OCI-M2 (cell line): ENCODE data around the gene PTPN4.
"Not testable (repeated sequence)": the region's sequence is repeated elsewhere in the genome, so short reads cannot be mapped to it uniquely, and the experiment has no call there.

Source experiments
- DNase-seq: peaks from one replicate; lab custom pipeline; 2025; ENCODE audit not compliant: unreplicated experiment; lab: John Stamatoyannopoulos, UW

Gene PTPN4

DNA sequence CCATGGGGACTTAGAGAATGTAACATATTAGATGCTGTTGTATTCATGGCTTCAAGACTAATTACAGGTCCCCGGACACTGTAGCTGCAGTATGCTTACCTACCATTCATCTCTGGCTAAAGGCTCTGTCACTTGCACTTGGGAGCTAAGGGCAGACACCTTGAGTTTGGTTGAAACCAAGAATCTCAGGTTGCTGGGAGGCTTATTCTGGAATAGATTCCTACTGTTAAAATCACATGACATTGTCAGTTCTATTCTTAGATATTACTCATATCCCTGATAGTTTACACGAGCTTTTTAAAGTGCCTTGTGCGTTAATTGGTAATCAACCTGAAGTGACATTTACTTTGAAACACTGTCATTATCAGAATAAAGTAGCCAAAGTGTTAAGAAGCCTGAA is 180.2 kb downstream of the PTPN4 start:
- no peak for DNase-seq

DNA sequence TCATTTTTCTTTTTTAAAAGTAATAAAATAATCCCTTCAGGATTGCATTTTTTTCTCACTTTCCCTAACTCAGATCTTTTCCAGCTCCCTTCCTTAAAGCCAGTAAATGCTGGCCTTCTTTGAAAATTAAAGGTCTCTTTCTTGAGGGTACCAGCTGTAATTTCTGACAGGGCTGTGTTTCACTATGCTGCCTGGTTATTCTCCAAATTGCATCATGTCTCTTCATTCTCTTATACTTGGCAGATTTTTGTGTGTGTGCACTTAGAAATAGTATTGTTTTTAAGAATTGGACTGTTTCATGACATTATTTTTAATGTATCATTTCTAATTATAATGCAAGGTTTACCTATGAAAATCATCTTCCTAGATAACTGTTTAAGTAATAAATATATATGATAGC is 181.1 kb downstream of the PTPN4 start:
- no peak for DNase-seq

DNA sequence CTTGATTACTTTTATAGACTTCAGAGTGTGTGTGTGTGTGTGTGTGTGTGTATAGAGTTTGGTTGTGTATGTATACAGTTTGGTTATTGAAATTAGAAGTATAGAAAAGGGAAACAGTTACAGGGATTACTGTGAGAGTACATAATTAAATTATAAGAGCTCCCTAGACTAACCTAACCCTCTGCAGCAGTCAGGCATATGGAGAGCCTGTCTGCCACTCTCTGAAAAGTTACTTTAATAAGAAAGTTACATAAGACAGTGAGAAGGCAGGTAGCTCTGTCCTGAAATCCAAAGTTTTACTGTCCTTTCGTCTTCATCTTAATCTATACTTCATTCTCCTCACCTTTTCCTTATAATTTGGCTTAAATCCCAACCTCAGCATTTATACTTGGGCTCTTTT is 181.7 kb downstream of the PTPN4 start:
- no peak for DNase-seq

DNA sequence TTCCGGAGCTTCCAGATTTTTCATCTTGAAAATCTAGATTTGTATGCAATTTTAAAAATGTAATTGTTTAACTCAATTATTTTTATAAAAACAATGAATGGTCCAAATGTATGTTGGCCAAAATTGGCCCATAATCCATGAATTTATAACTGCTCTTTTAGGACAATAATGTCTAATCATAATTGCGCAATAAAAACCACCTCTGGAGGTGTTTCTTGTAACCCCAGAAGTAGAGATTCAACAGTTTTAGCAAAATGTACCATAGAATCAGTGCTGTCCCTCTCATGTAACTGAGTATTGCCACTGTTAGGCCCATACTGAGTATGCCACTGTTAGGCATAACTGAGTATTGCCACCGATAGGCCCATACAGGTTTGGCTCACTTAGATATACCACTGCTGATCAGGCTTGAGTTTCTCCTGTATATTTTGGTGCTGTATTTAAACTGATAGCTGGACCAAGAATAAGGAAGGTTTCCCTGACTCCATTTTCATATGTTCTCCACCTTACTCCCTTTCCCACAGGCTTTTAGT is 182.3 kb downstream of the PTPN4 start:
- no peak for DNase-seq

DNA sequence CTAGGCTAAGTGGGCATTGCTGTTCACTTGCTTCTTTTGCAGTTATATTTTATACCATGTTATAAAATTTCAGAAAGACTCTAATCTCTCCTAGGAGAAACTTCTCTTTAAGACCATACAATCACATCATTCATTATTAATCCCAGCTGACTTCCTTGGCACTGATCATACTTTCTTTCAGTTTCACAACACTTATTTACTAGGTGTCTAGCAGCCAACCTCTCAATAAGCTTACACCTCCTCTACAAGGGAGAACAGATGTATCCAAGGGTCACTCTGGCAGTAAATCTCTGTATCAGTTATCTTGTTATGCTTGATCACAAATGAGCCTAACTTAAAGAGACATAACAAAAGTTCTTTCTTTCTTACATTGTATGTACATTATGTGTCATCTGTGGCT is 183.3 kb downstream of the PTPN4 start:
- DNase-seq, result no peak

DNA sequence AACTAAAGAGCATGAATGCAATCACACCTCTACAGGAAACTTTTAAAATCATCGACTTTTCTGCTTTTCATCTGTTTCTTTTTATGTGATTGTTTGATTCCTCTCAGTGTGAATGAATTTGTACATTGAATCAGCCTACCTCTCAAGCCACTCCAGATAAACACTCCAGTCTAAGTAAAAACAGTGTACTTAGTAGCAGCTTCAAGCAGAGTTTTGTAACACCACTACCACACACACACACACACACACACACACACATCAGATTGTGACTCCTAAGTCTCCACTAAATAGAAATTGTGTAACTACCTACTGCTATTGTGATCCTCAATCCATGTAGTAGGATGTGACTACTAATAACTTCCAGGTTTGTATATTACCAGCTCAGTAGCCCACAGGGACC is 187.8 kb downstream of the PTPN4 start:
- DNase-seq, result no peak

DNA sequence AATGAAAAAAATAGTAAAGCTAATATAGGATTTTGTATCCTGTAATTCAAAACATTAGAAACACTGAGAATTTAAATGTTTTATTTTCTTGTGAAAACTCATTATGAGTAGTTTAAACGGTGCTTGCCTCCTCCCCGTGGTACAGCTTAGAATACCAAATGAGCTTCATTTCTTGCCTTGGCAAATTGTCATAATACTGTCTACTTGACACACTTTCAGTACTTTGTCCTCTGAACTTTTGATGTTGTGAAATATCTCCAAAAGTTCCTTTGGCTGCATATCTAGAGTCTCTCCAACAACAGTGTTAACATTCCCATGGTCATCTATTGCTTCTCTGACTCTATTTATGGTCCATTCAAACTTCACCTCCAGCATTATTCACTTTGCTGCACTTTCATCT is 191.2 kb downstream of the PTPN4 start:
- DNase-seq, result no peak

DNA sequence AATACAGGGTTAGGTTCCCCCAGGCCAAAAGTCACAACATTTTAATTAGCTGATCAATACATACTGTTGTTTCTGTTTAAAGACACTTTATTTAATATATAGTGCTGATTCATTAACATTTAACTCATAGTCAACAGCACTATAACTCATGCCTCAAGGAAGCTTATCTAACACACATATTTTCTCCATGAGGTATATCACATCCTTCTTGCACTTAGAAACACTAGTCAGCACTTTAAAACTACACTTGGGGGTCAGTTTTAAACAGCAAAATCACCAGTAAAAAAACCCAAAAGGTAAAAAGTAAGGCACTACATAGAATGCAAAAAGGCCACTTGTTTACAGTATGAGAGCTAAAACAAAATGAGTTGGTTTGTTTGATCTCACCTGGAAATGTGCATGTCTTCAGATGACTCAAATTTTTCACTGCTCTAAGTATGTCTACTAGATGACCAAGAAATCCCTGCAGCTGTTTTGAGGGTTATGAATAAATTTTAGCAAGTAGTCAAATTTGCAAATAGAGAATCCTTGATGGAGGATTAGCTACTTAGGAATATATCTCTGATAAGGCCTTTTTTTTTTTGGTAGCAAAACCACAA is 199.0 kb downstream of the PTPN4 start:
- DNase-seq, result no peak

DNA sequence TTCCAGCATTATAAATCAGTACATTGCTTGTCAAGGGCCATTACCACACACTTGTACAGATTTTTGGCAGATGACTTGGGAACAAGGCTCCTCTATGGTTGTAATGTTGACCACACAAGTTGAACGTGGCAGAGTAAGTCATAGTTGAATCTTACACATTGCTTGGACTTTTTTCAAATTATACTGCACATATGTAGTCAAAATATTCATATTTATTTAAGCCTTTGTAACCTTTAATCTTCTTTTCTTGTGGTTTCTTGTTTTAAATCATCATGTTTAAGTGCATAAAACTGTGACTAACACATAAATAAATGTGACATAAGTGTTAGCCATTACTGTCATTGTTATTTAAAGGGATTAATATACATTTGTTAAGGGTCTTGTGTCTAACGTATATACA is 201.1 kb downstream of the PTPN4 start:
- DNase-seq, result no peak

DNA sequence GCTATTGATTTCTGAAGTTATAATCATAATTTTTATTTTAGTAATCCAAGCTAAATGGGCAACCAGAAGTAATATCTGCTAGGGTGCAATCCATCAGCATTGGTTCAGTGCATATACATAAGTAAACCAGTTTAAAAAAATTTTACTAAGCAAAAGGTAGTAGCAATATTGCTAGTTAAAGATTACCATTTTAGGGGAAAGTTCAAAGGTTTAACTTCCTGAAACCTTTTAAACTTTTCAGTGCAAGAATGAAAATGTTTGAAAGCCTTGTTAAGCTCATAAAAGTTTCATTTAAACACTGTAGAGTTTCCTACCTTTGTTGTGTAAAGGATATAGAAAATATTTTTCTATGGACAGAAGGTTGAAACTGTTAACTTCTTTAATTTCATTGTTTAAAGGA is 222.2 kb downstream of the PTPN4 start:
- no peak for DNase-seq

DNA sequence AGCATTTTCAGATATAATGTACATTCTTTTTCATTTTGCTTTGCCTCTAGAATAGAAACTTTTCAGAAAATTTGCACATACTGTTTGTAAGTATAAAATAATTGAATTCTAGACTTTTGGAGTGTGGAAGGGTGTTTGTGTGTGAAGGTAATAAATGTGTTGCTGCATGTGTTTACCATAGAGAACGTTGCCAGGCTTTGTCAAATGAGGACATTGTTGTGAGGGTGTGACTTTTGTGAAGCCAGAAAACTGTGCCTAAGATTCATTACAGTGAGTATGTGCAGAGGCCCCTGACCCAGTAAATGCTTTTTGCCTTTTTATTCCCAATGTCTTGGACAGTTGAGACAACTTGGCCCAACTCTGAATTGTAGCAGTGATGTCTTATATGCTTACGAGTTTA is 222.8 kb downstream of the PTPN4 start:
- no peak for DNase-seq

DNA sequence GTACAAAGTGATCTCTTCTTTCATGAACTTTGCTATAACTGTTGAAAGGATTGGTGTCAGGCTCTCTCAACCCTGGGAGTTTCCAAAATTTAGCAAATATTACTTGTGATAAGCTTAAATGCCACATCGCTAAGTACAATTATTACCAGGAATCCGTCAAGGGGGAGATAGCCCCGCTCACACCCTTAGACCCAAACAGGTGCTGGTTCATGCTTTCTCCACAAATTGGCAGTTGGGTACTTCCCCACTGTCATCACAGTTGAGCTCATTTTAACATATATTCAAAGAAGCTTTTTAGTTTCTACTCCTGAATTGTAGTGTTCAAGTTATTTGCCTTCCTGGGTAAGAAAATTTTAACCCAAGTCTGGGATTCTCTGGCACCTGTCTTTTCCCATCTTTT is 223.4 kb downstream of the PTPN4 start:
- DNase-seq, result no peak

DNA sequence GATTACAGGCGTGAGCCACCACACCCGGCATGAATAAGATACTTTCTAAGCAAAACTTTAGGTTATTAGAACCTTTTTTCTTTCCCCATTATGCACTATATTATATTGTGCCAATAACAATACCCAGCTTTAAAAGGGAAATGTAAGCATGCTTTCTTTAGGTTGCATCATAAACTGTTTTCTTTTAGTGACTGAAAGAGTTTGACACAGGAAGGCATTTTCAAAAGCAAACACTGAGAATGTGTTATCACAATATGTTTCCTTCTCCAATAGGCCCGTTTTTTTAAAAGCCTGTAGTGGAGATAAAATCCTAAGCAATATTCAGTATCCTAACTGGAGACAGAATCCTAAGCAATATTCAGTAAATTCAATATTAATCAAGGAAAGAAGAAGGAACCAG is 236.4 kb downstream of the PTPN4 start:
- no peak for DNase-seq

DNA sequence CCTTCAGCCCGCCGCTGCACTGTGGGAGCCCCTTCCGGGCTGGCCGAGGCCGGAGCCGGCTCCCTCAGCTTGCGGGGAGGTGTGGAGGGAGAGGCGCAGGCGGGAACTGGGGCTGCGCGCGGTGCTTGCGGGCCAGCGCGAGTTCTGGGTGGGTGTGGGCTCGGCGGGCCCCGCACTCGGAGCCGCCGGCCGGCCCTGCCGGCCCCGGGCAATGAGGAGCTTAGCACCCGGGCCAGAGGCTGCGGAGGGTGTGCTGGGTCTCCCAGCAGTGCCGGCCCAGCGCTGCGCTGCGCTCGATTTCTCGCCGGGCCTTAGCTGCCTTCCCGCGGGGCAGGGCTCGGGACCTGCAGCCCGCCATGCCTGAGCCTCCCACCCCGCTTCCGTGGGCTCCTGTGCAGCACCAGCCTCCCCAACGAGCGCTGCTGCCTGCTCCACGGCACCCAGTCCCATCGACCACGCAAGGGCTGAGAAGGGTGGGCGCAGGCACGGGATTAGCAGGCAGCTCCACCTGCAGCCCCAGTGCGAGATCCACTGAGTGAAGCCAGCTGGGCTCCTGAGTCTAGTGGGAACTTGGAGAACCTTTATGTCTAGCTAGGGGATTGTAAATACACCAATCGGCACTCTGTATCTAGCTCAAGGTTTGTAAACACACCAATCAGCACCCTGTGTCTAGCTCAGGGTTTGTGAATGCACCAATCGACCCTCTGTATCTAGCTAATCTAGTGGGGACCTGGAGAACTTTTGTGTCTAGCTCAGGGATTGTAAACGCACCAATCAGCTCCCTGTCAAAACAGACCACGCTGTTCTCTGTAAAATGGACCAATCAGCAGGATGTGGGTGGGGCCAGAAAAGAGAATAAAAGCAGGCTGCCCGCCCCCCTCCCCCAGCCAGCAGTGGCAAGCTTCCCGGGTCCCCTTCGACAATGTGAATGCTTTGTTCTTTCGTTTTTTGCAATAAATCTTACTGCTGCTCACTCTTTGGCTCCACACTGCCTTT is 237.5 kb downstream of the PTPN4 start:
- not testable (repeated sequence) for DNase-seq

DNA sequence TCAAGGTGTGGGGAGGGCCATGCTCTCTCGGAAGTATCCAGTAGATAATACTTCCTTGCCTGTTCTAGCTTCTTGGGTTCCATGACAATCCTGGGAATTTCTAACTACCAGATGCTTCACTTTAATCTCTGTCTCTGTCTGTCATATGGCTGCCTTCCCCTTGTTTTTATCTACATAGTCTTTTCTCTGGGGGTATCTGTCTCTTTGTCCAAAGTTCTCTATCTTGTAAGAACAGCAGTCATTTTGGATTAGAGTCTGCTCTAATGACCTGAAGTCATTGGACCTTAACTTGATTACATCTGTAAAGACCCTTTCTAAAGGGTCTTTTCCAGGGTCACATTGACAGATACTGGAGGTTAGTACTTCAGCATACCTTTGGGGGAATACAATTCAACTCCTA is 241.7 kb downstream of the PTPN4 start:
- no peak for DNase-seq

DNA sequence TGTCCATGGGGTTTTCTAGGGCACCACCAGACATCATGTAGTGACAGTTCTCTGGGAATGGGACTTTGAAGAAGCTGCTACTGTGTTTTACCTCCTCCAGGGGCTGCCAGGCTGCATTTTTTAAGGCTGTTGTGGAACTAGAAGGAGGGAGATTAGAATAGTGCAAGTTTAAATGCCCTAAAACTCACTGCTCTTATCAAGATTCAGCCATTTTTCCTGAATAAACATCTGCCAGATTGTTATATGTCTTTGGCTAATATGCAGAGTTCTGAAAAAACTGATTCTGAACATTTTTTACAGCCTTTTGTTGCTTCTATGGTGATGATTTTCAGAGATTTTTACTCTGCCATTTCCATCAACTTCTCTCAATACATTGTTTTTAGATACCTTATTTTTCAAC is 244.5 kb downstream of the PTPN4 start:
- no peak for DNase-seq

DNA sequence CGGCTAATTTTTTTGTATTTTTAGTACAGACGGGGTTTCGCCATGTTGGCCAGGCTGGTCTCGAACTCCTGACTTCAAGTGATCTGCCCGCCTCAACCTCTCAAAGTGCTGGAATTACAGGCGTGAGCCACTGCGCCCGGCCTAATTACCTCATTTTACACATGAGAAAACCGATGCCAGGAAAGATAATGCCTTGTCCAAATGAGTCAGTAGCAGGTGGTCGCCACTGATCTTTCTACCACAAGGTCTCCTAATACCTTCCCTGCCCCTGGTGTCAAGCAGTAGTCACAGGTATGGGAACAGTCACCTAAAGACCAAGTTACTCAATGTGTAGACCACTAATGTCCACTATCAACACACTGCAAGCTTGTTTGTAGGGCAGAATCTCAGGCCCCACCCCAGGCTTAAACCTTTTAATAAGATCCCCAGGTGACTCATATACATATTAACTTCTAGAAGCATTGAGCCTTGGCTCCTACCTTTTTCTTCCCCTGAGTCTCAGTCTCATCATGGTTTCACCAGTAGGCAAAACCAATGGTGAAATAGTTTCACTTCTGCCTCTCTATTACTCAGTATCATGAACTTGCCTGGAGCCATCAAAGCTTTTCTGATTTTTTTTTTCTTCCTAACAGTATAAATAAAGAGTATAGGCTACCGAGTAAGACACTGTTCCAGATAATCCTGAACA is 246.3 kb downstream of the PTPN4 start:
- DNase-seq, result no peak

DNA sequence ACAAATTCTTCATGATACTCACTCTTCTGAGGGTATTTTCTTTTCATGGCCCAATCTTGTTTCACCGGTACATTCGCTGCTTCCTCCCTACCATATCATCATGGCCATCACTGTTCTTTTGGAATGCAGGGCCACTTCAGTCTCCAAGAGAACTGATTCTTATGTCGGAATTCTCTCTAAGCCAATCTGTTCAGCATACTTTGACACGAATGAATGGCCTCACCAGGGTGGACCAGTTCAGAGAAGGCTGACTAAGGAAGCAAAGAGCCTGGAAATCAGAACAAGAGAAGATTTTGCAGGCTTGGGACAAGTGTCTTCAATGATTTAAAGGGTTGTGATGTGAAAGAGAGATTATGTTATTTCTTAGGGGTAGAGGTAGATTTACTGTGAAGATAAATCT is 248.1 kb downstream of the PTPN4 start:
- DNase-seq, result no peak

DNA sequence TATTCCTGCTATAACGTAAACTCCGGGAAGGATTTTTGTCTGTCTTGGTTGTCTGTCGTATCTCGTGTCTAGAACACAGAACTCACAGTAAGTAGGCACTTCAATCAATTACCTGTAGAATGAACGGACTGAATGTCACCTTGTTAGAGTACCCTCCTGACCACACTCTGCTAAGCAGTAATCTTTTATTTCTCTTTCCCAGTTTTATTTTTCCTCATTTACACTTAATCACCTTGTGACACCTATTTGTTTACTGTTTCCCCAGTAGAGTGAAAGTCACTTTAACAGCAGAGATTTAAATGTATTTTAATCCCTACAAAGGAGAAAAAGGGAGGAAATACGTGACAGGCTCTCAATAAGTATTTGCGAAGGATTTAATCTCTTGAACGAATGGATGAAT is 252.6 kb downstream of the PTPN4 start:
- no peak for DNase-seq

DNA sequence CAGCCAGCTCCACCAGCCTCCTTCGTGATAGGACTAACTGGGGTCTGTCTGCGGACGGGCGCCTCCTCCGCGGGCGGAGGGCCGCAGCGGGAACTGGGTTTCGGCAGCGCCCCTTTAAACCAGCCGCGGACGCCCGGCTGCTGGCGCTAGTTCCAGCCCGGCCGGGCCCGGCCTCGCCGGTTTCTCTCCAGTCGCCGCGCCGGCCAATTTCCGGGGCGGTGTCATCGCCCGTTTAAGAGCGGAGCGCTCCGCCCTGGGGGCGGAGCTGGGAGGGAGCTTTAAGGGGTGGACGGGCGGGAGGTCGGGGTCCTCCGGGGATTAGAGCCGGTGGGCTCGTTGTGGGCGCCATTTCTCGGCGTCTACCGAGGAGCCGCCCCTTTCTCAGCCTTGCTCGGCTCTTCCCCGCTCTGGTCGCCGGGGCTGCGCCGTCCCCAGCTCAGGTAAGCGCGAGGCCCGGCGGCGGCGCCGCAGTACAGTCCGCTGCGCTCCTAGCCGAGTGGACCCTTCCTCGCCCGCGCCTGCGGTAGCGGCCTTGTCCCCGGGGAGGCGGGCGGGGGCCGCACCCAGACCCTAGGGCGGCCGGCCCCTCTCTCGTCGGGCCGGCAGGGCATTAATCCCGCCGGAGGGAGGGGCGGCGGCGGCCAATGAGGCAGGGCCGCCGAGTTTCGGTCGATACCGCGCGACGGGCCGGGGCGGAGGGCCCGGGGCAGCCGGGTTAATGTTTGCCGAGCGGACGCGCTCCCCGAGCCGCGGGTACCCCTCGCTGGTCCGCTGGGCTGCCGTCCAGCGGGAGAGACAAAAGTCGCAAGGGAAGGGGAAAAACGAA is 253.3 kb downstream of the PTPN4 start, which contains the start of gene EPB41L5:
Gene EPB41L5, plus strand, starts transcription at position 307 of the 826 bp plus-strand sequence. CDS start 6,008 bp downstream, outside the sequence.
- DNase-seq, result peak; percentile 49
